Activated CD8-positive, alpha-beta memory T cell treated with anti-CD3 and anti-CD28 coated beads for 36 hours (primary cell): Measurements from ENCODE around the gene ZNF398. TPM values are rescaled to one million over a fixed set of nuclear protein-coding genes. Genes with fewer than 3 reads are reported as not detected.
"Not testable (repeated sequence)": the region's sequence is repeated elsewhere in the genome, so short reads cannot be mapped to it uniquely, and the experiment has no call there.

Experiments used
- CTCF ChIA-PET: fragments of 350-600 bp; sonication (Branson Sonifier 250); formaldehyde crosslinking; loops from one replicate; lab custom pipeline; 2021; ENCODE audit warnings: antibody characterized with exemption; lab: Charles Lee
- POLR2A ChIA-PET: fragments of 350-600 bp; sonication (Branson Sonifier 250); formaldehyde crosslinking; loops from one replicate; lab custom pipeline; 2021; ENCODE audit warnings: antibody characterized with exemption; lab: Charles Lee
- total RNA-seq, 2 experiments: library from RNA; stranded (reverse); gene quantifications; one replicate each; pipeline ENCODE4 v1.2.3, GENCODE V29; 2021

ZNF398 gene
- total RNA-seq = 10 to 100 TPM; 12.5 to 13.1 TPM

GRCh38 chr7:149147072-149147751, at the start of gene ZNF398:
Gene ZNF398 (plus strand): TSS chr7:149147453. CDS start chr7:149147743, 290 bp downstream.
- POLR2A ChIA-PET = interaction anchor here (0.5 to 3.0 kb wide), 11 partner anchors 9 to 285 kb away, joined by 3 to 22 read pairs (median 4); partner anchors contain the start of genes ZNF425 and ZNF783
- CTCF ChIA-PET = interaction anchor here (0.5 to 4.3 kb wide), 11 partner anchors 8 to 349 kb away, joined by 3 to 38 read pairs (median 3); partner anchors contain the start of genes ZNF282, ZNF425 and ZNF783

- POLR2A ChIA-PET = no interaction called here
- CTCF ChIA-PET = no interaction called here
These were observed 48.2 kb upstream of the ZNF398 start for GRCh38 chr7:149099058-149099457.

GRCh38 chr7:149100821-149101220, 46.4 kb upstream of the ZNF398 start:
- ChIA-PET CTCF (no interaction called here), POLR2A (no interaction called here)

GRCh38 chr7:149102666-149103065, 44.6 kb upstream of the ZNF398 start:
- POLR2A ChIA-PET = no interaction called here
- CTCF ChIA-PET = no interaction called here

GRCh38 chr7:149103424-149103823, 43.8 kb upstream of the ZNF398 start:
- ChIA-PET POLR2A (no interaction called here), CTCF (interaction anchor here (0.7 kb wide), 1 partner anchor 8 kb away, joined by 3 read pairs; no protein-coding TSS in a partner anchor)

GRCh38 chr7:149104214-149104613, 43.0 kb upstream of the ZNF398 start:
- ChIA-PET POLR2A (no interaction called here), CTCF (interaction anchor here (0.7 kb wide), 1 partner anchor 9 kb away, joined by 3 read pairs; no protein-coding TSS in a partner anchor)

- ChIA-PET POLR2A (interaction anchor here (0.5 kb wide), 1 partner anchor 13 kb away, joined by 11 read pairs; no protein-coding TSS in a partner anchor), CTCF (no interaction called here)
These were observed 42.5 kb upstream of the ZNF398 start for GRCh38 chr7:149104749-149105148.

GRCh38 chr7:149109969-149110368, 37.3 kb upstream of the ZNF398 start:
- CTCF ChIA-PET = no interaction called here
- POLR2A ChIA-PET = no interaction called here

- POLR2A ChIA-PET = interaction anchor here (0.6 to 2.4 kb wide), 7 partner anchors 22 to 160 kb away, joined by 3 to 22 read pairs (median 3); partner anchors contain the start of gene ZNF398
- CTCF ChIA-PET = interaction anchor here (0.5 to 5.6 kb wide), 8 partner anchors 12 to 120 kb away, joined by 3 to 38 read pairs (median 4); partner anchors contain the start of gene ZNF398
These were observed 21.9 kb upstream of the ZNF398 start for GRCh38 chr7:149125189-149125862.

GRCh38 chr7:149125863-149126661, 21.2 kb upstream of the ZNF398 start, which contains the start of gene ZNF425:
Gene ZNF425 (minus strand): TSS chr7:149126324. CDS start chr7:149126213, 111 bp downstream.
- ChIA-PET CTCF (interaction anchor here (0.5 to 5.6 kb wide), 10 partner anchors 11 to 121 kb away, joined by 3 to 38 read pairs (median 4); partner anchors contain the start of genes ZNF398 and ZNF786), POLR2A (interaction anchor here (0.5 to 2.4 kb wide), 9 partner anchors 21 to 611 kb away, joined by 3 to 22 read pairs (median 3); partner anchors contain the start of gene ZNF398)

GRCh38 chr7:149126662-149127266, 20.5 kb upstream of the ZNF398 start:
- ChIA-PET POLR2A (interaction anchor here (0.5 to 2.4 kb wide), 3 partner anchors 21 to 612 kb away, joined by 3 to 22 read pairs (median 7); partner anchors contain the start of gene ZNF398), CTCF (interaction anchor here (1.0 to 5.6 kb wide), 6 partner anchors 10 to 61 kb away, joined by 3 to 38 read pairs (median 4); partner anchors contain the start of genes ZNF398 and ZNF786)

GRCh38 chr7:149130572-149131198, 16.6 kb upstream of the ZNF398 start:
- ChIA-PET POLR2A (no interaction called here), CTCF (no interaction called here)

GRCh38 chr7:149133028-149133710, 14.1 kb upstream of the ZNF398 start:
- ChIA-PET POLR2A (interaction anchor here (1.3 kb wide), 1 partner anchor 14 kb away, joined by 4 read pairs; the partner anchor contains the start of gene ZNF398), CTCF (interaction anchor here (0.5 kb wide), 1 partner anchor 225 kb away, joined by 4 read pairs; no protein-coding TSS in a partner anchor)

- ChIA-PET POLR2A (interaction anchor here (0.6 kb wide), 1 partner anchor 20 kb away, joined by 4 read pairs; no protein-coding TSS in a partner anchor), CTCF (interaction anchor here (0.6 to 1.2 kb wide), 2 partner anchors 10 to 285 kb away, joined by 4 read pairs; partner anchors contain the start of gene ZNF425)
These were observed 11.1 kb upstream of the ZNF398 start for GRCh38 chr7:149136118-149136517.

GRCh38 chr7:149140831-149141230, 6.4 kb upstream of the ZNF398 start:
- CTCF ChIA-PET = no interaction called here
- POLR2A ChIA-PET = no interaction called here

- POLR2A ChIA-PET = no interaction called here
- CTCF ChIA-PET = no interaction called here
These were observed 5.4 kb upstream of the ZNF398 start for GRCh38 chr7:149141893-149142292.

GRCh38 chr7:149144436-149144922, 2.8 kb upstream of the ZNF398 start:
- CTCF ChIA-PET, POLR2A ChIA-PET: not testable (repeated sequence)
